ENCODE results near the gene GPC3.
A peak's percentile ranks its signal among the peaks of the same experiment; 100 is the strongest.
"Not testable (repeated sequence)": the region's sequence is repeated elsewhere in the genome, so short reads cannot be mapped to it uniquely, and the experiment has no call there.

The GPC3 gene

GRCh38 chrX:133995759-133996158 is 10.4 kb upstream of the GPC3 start:
- DNase-seq (ENCODE audit: low spot score): no peak

- DNase-seq (ENCODE audit: low spot score): no peak
Measured at GRCh38 chrX:133994576-133994975, 9.2 kb upstream of the GPC3 start.

GRCh38 chrX:133992882-133993281 is 7.5 kb upstream of the GPC3 start:
- DNase-seq (ENCODE audit: low spot score): no peak

- DNase-seq (ENCODE audit: low spot score): no peak
Measured at GRCh38 chrX:133991814-133992213, 6.4 kb upstream of the GPC3 start.

GRCh38 chrX:133991057-133991456 is 5.7 kb upstream of the GPC3 start:
- not testable (repeated sequence) for DNase-seq (ENCODE audit: low spot score)

GRCh38 chrX:133989993-133990392 is 4.6 kb upstream of the GPC3 start:
- DNase-seq (ENCODE audit: low spot score): no peak

GRCh38 chrX:133989490-133989889 is 4.1 kb upstream of the GPC3 start:
- no peak for DNase-seq (ENCODE audit: low spot score)

- no peak for DNase-seq (ENCODE audit: low spot score)
Measured at GRCh38 chrX:133988010-133988409, 2.6 kb upstream of the GPC3 start.

GRCh38 chrX:133987188-133987587 is 1.8 kb upstream of the GPC3 start:
- DNase-seq (ENCODE audit: low spot score): no peak

- DNase-seq (ENCODE audit: low spot score): no peak
Measured at GRCh38 chrX:133985967-133986683, 731 bp upstream of the GPC3 start.

- DNase-seq (ENCODE audit: low spot score): no peak
Measured at GRCh38 chrX:133984857-133985163, 584 bp downstream of the GPC3 start.

- no peak for DNase-seq (ENCODE audit: low spot score)
Measured at GRCh38 chrX:133983974-133984845, 1.2 kb downstream of the GPC3 start.

GRCh38 chrX:133983256-133983973 is 2.0 kb downstream of the GPC3 start:
- no peak for DNase-seq (ENCODE audit: low spot score)

GRCh38 chrX:133981924-133982323 is 3.5 kb downstream of the GPC3 start:
- no peak for DNase-seq (ENCODE audit: low spot score)

- no peak for DNase-seq (ENCODE audit: low spot score)
Measured at GRCh38 chrX:133980832-133981588, 4.4 kb downstream of the GPC3 start.

- DNase-seq (ENCODE audit: low spot score): no peak
Measured at GRCh38 chrX:133980406-133980805, 5.0 kb downstream of the GPC3 start.

GRCh38 chrX:133979641-133980230 is 5.7 kb downstream of the GPC3 start:
- no peak for DNase-seq (ENCODE audit: low spot score)

- DNase-seq (ENCODE audit: low spot score): no peak
Measured at GRCh38 chrX:133973704-133974103, 11.7 kb downstream of the GPC3 start.

- DNase-seq (ENCODE audit: low spot score): no peak
Measured at GRCh38 chrX:133972916-133973315, 12.5 kb downstream of the GPC3 start.

- no peak for DNase-seq (ENCODE audit: low spot score)
Measured at GRCh38 chrX:133971586-133971985, 13.8 kb downstream of the GPC3 start.

- peak; percentile 24 for DNase-seq (ENCODE audit: low spot score)
Measured at GRCh38 chrX:133970076-133970475, 15.3 kb downstream of the GPC3 start.

GRCh38 chrX:133969191-133969590 is 16.2 kb downstream of the GPC3 start:
- DNase-seq (ENCODE audit: low spot score): no peak
